Endothelial cell of umbilical vein (primary cell): ENCODE measurements around the gene LHX5. TPM values are rescaled to one million over a fixed set of nuclear protein-coding genes. Genes with fewer than 3 reads are reported as not detected.

Source experiments
- BruUV-seq: library from RNA; stranded (reverse); fragments of 400-500 nt; replicated peaks from 2 replicates; lab custom pipeline; 2021; lab: Mats Ljungman, UMichigan
- CTCF ChIA-PET: fragments of 300-600, 350-600 bp; sonication (Branson Sonifier 250); formaldehyde crosslinking; loops from one replicate; lab custom pipeline; 2021; ENCODE audit warnings: antibody characterized with exemption, inconsistent platforms; lab: Charles Lee
- POLR2A ChIA-PET: fragments of 300-600, 350-600 bp; sonication (Branson Sonifier 250); formaldehyde crosslinking; loops from one replicate; lab custom pipeline; 2021; ENCODE audit warnings: antibody characterized with exemption, inconsistent platforms; lab: Charles Lee
- DNase-seq: peaks from one replicate; pipeline ENCODE4 v3.0.0-alpha.2; 2011; ENCODE audit warnings: low read depth, low spot score
- FAIRE-seq: peaks from 2 replicates; lab custom pipeline; 2011; peaks lifted over from hg19 to GRCh38; lab: Jason Lieb, UNC
- H2AFZ ChIP-seq: 2 replicates; pipeline ENCODE4 v1.6.0; 2012; ENCODE audit warnings: low read depth, low read length, control low read depth, inconsistent platforms
- H3K27ac ChIP-seq: 2 replicates; pipeline ENCODE4 v1.5.1; 2011; ENCODE audit warnings: low read depth, mild to moderate bottlenecking, control low read depth, low read length, moderate library complexity; ENCODE audit not compliant: insufficient read depth
- H3K27me3 ChIP-seq, 2 experiments: 2 replicates each; pipeline versions ENCODE4 v1.6.0 to v1.6.1; 2011; ENCODE audit warnings: low read length in 2 of 2, mixed read lengths in 1 of 2; ENCODE audit not compliant: control insufficient read depth in 2 of 2, insufficient read depth in 2 of 2
- H3K36me3 ChIP-seq, 2 experiments: 2 replicates in 1 of 2; 3 replicates in 1 of 2; pipeline ENCODE4 v1.5.1; 2011; ENCODE audit warnings: low read length in 2 of 2, mild to moderate bottlenecking in 1 of 2, moderate library complexity in 1 of 2; ENCODE audit not compliant: control insufficient read depth in 2 of 2, insufficient read depth in 2 of 2; ENCODE audit errors: extremely low read depth in 1 of 2
- H3K4me1 ChIP-seq: 3 replicates; pipeline ENCODE4 v1.5.1; 2011; ENCODE audit warnings: mild to moderate bottlenecking, low read length; ENCODE audit not compliant: control insufficient read depth, insufficient read depth; ENCODE audit errors: extremely low read depth
- H3K4me2 ChIP-seq: 2 replicates; pipeline ENCODE4 v1.6.1; 2011; ENCODE audit warnings: low read length, control low read depth, mixed read lengths; ENCODE audit not compliant: insufficient read depth
- H3K4me3 ChIP-seq, 3 experiments: fragments of 200-600 bp in 1 of 3; sonication (generic), shearing (Covaris generic) in 1 of 3; replicated peaks in 1 of 3; 2 replicates each; pipeline ENCODE4 v1.5.1; 2011 to 2016; ENCODE audit warnings: control low read depth in 3 of 3, low read length in 3 of 3, mild to moderate bottlenecking in 2 of 3, inconsistent platforms in 1 of 3, low read depth in 1 of 3, moderate library complexity in 1 of 3; ENCODE audit not compliant: insufficient read depth in 1 of 3
- H3K79me2 ChIP-seq: 2 replicates; pipeline ENCODE4 v1.6.0; 2012; ENCODE audit warnings: low read length, inconsistent platforms; ENCODE audit not compliant: control insufficient read depth, insufficient read depth
- H3K9ac ChIP-seq: replicated peaks from 2 replicates; pipeline ENCODE3; 2011; ENCODE audit warnings: low read length, control low read depth; ENCODE audit not compliant: insufficient read depth; ENCODE audit errors: extremely low read depth
- H3K9me1 ChIP-seq: replicated peaks from 3 replicates; pipeline ENCODE4 v1.6.0; 2011; ENCODE audit warnings: mild to moderate bottlenecking, low read length; ENCODE audit not compliant: control insufficient read depth, insufficient read depth; ENCODE audit errors: extremely low read depth
- H3K9me3 ChIP-seq: replicated peaks from 2 replicates; pipeline ENCODE4 v1.5.1; 2012; ENCODE audit warnings: low read length, inconsistent platforms; ENCODE audit not compliant: control insufficient read depth, insufficient read depth
- H4K20me1 ChIP-seq: replicated peaks from 2 replicates; pipeline ENCODE3; 2011; ENCODE audit warnings: mild to moderate bottlenecking, low read length; ENCODE audit not compliant: control insufficient read depth, insufficient read depth; ENCODE audit errors: extremely low read depth
- EZH2 ChIP-seq: IDR thresholded peaks from 2 replicates; pipeline ENCODE4 v1.6.1; 2012; ENCODE audit warnings: borderline replicate concordance, low read depth, mild to moderate bottlenecking, moderate library complexity, low read length, inconsistent platforms; ENCODE audit not compliant: severe bottlenecking
- FOS ChIP-seq: IDR thresholded peaks from 2 replicates; pipeline ENCODE4 v1.6.1; 2011; ENCODE audit warnings: mild to moderate bottlenecking, low read length, moderate library complexity, borderline replicate concordance; ENCODE audit not compliant: insufficient read depth
- GATA2 ChIP-seq: IDR thresholded peaks from 2 replicates; pipeline ENCODE4 v1.7.0; 2011; ENCODE audit warnings: low read depth, mild to moderate bottlenecking, moderate library complexity, mixed read lengths, low read length; ENCODE audit not compliant: insufficient read length, insufficient read depth
- JUN ChIP-seq: IDR thresholded peaks from 2 replicates; pipeline ENCODE4 v1.6.1; 2011; ENCODE audit warnings: borderline replicate concordance, low read depth; ENCODE audit not compliant: insufficient read length, insufficient read depth
- MYC ChIP-seq: IDR thresholded peaks from one replicate; pipeline ENCODE4 v1.6.1; 2011; ENCODE audit warnings: mild to moderate bottlenecking, low read depth, low read length
- POLR2A ChIP-seq: IDR thresholded peaks from 2 replicates; pipeline ENCODE4 v1.6.1; 2012; ENCODE audit warnings: low read depth, mild to moderate bottlenecking, control low read depth, low read length
- POLR2AphosphoS5 ChIP-seq: IDR thresholded peaks from 2 replicates; pipeline ENCODE4 v1.6.1; 2012; ENCODE audit warnings: low read depth, mild to moderate bottlenecking, control low read depth, low read length, moderate library complexity; ENCODE audit not compliant: insufficient read depth
- dilution Hi-C: fragments of 300-500 bp; cut with MboI; formaldehyde crosslinking; loops from one replicate; pipeline ENCODE4 v1.15.0; 2019; ENCODE audit warnings: low sequenced_read_pairs; ENCODE audit not compliant: extremely low pct_ligation_motif_present
- intact Hi-C: fragments of 100-400 bp; cut with micrococcal nuclease; formaldehyde crosslinking; loops from one replicate; pipeline ENCODE4 v1.10.0; 2022
- polyA plus RNA-seq, 4 experiments: library from polyadenylated mRNA; depleted of rRNA in 3 of 4; stranded (reverse) in 3 of 4; unstranded in 1 of 4; fragments of >200 nt; gene quantifications; 2 replicates each; pipeline versions ENCODE4 v1.2.1 to v1.2.3, GENCODE V29; 2011 to 2012; ENCODE audit warnings: missing spikeins in 1 of 4
- total RNA-seq: library from RNA; stranded (reverse); gene quantifications from 2 replicates; pipeline ENCODE4 v1.2.3, GENCODE V29; 2021
- TF ChIP-seq, protein P1 (sequence below): IDR thresholded peaks from 2 replicates; pipeline ENCODE4 v1.6.1; 2011; ENCODE audit not compliant: insufficient read depth, insufficient read length
- TF ChIP-seq, protein P2 (sequence below), 2 donors: IDR thresholded peaks; 1 replicate in 1 of 2; 2 replicates in 1 of 2; pipeline ENCODE4 v1.5.1; 2011; ENCODE audit warnings: low read length in 2 of 2, mild to moderate bottlenecking in 2 of 2, moderate library complexity in 2 of 2, control low read depth in 1 of 2, inconsistent platforms in 1 of 2, low read depth in 1 of 2; ENCODE audit not compliant: insufficient read depth in 1 of 2; ENCODE audit errors: extremely low read depth in 1 of 2

Gene LHX5
- total and polyA plus RNA-seq, 2 donors (not counting 3 experiments of a cell fraction or from before 2014, with no cell fraction given): not detected

DNA sequence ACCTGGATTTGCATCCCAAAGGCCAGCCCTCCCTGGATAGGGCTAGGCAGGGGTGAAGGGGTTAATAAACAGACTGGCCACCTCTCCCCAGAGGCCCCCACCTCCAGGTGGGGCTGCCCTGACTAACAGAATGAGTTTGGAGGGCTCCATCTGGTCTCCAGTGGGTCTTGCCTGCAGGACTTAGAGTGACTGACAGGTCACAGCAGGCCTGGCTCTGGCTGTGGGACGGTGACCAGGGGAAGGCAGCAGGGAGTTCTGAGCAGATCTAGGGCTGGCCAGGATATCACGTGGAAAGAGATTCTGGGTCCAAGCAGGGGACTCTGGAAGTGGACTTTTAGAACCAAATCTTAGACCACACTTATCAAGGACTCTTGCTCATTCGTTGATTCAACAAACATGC lies 40.9 kb upstream of the LHX5 start:
- ChIA-PET CTCF (no interaction called here), POLR2A (no interaction called here)
- Histone ChIP-seq H3K79me2 (no peaks in the 10 kb centered on the region), H3K9me3 (no peaks in the 10 kb centered on the region), H2AFZ (no peak overlapping the region), H3K36me3 (no peaks in the 10 kb centered on the region), H3K27me3 (peaks cover 5 to 6% of the 10 kb centered on the region in 2 experiments), H3K4me1 (no peaks in the 10 kb centered on the region), H3K4me3 (no peak overlapping the region), H3K9me1 (no peaks in the 10 kb centered on the region), H3K4me2 (no peak overlapping the region), H4K20me1 (no peaks in the 10 kb centered on the region), H3K27ac (no peak overlapping the region), H3K9ac (no peak overlapping the region)
- TF ChIP-seq, protein P1, sequence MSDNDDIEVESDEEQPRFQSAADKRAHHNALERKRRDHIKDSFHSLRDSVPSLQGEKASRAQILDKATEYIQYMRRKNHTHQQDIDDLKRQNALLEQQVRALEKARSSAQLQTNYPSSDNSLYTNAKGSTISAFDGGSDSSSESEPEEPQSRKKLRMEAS: no peak
- TF ChIP-seq EZH2 (no peak), POLR2AphosphoS5 (no peak), MYC (no peak), JUN (no peak)
- dilution Hi-C loops (no loop called here), intact Hi-C loops (no loop called here)
- BruUV-seq: no TSS peak
- DNase-seq: no peak
- no peak for FAIRE-seq

DNA sequence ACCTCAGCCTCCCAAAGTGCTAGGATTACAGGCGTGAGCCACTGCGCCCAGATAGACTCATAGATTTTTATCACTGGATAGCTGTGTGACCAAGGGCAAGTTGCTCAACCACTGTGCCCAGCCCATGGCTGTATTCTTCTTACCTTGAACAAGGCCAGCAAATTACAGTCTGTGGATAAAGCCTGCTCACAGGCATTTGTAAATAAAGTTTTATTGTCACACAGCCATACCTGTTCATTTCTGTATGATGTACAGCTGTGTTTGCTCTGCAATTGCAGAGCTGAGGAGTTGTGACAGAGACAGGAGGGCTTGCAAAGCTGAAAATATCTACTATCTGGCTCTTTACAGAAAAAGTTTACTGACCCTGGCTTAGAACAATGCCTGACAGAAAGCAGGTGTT lies 35.2 kb upstream of the LHX5 start:
- Histone ChIP-seq H3K27me3 (no peaks in the 10 kb centered on the region), H3K9ac (no peak overlapping the region), H2AFZ (no peak overlapping the region), H3K4me3 (no peak overlapping the region), H3K36me3 (no peaks in the 10 kb centered on the region), H3K27ac (no peak overlapping the region), H4K20me1 (no peaks in the 10 kb centered on the region), H3K9me3 (no peaks in the 10 kb centered on the region), H3K79me2 (no peaks in the 10 kb centered on the region), H3K4me1 (no peaks in the 10 kb centered on the region), H3K9me1 (no peaks in the 10 kb centered on the region), H3K4me2 (no peak overlapping the region)
- FAIRE-seq: no peak
- no peak for DNase-seq
- TF ChIP-seq EZH2 (no peak), FOS (no peak), GATA2 (no peak), POLR2AphosphoS5 (no peak), POLR2A (no peak), JUN (no peak), MYC (no peak)
- TF ChIP-seq, protein P1: no peak
- TF ChIP-seq, protein P2, sequence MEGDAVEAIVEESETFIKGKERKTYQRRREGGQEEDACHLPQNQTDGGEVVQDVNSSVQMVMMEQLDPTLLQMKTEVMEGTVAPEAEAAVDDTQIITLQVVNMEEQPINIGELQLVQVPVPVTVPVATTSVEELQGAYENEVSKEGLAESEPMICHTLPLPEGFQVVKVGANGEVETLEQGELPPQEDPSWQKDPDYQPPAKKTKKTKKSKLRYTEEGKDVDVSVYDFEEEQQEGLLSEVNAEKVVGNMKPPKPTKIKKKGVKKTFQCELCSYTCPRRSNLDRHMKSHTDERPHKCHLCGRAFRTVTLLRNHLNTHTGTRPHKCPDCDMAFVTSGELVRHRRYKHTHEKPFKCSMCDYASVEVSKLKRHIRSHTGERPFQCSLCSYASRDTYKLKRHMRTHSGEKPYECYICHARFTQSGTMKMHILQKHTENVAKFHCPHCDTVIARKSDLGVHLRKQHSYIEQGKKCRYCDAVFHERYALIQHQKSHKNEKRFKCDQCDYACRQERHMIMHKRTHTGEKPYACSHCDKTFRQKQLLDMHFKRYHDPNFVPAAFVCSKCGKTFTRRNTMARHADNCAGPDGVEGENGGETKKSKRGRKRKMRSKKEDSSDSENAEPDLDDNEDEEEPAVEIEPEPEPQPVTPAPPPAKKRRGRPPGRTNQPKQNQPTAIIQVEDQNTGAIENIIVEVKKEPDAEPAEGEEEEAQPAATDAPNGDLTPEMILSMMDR (IDR thresholded peaks at IDR 0.05; ENCODE audit: extremely low read depth in 1 of 2, insufficient read depth in 1 of 2, low read depth in 1 of 2, low read length in 2 of 2): no peak
- ChIA-PET POLR2A (no interaction called here), CTCF (interaction anchor here (0.9 to 1.4 kb wide), 2 partner anchors 24 to 45 kb away, joined by 3 to 4 read pairs; no protein-coding TSS in a partner anchor)
- intact Hi-C loops (no loop called here), dilution Hi-C loops (no loop called here)
- no TSS peak for BruUV-seq
